Hepatocyte (in vitro differentiated cells): ENCODE measurements around the gene CCDC102B. TPM values are rescaled to one million over a fixed set of nuclear protein-coding genes. Genes with fewer than 3 reads are reported as not detected.

Experiments
- DNase-seq: peaks from one replicate; pipeline ENCODE4 v3.0.0-alpha.2; 2016; ENCODE audit warnings: low spot score
- H2AFZ ChIP-seq: fragments of 200-600 bp; sonication (generic); 2 replicates; pipeline ENCODE4 v1.6.0; 2016; ENCODE audit warnings: antibody characterized with exemption, mild to moderate bottlenecking
- H3K27ac ChIP-seq: fragments of 200-600 bp; sonication (generic); 2 replicates; pipeline ENCODE4 v1.5.1; 2016; ENCODE audit warnings: mild to moderate bottlenecking
- H3K27me3 ChIP-seq: fragments of 200-600 bp; sonication (generic); 2 replicates; pipeline ENCODE4 v1.6.1; 2016
- H3K36me3 ChIP-seq: fragments of 200-600 bp; sonication (generic); replicated peaks from 2 replicates; pipeline ENCODE4 v1.5.1; 2016; ENCODE audit warnings: low read depth; ENCODE audit not compliant: insufficient read depth
- H3K4me1 ChIP-seq: fragments of 200-600 bp; sonication (generic); 2 replicates; pipeline ENCODE4 v1.5.1; 2016; ENCODE audit warnings: mild to moderate bottlenecking, moderate library complexity; ENCODE audit not compliant: insufficient read depth
- H3K4me2 ChIP-seq: fragments of 200-600 bp; sonication (generic); 2 replicates; pipeline ENCODE4 v1.6.0; 2016
- H3K4me3 ChIP-seq: fragments of 200-600 bp; sonication (generic); 2 replicates; pipeline ENCODE4 v1.5.1; 2016; ENCODE audit warnings: mild to moderate bottlenecking
- H3K79me2 ChIP-seq: fragments of 200-600 bp; sonication (generic); 2 replicates; pipeline ENCODE4 v1.6.0; 2017; ENCODE audit warnings: mild to moderate bottlenecking
- H3K9me2 ChIP-seq: fragments of 200-600 bp; sonication (generic); replicated peaks from 2 replicates; pipeline ENCODE4 v1.6.0; 2017; ENCODE audit warnings: mild to moderate bottlenecking; ENCODE audit not compliant: insufficient read depth
- H3K9me3 ChIP-seq: fragments of 200-600 bp; sonication (generic); 2 replicates; pipeline ENCODE4 v1.5.1; 2016; ENCODE audit warnings: low read depth, mild to moderate bottlenecking
- H4K20me1 ChIP-seq: fragments of 200-600 bp; sonication (generic); 2 replicates; pipeline ENCODE4 v1.6.0; 2016; ENCODE audit warnings: mild to moderate bottlenecking; ENCODE audit not compliant: insufficient read depth, poor library complexity, severe bottlenecking
- CTCF ChIP-seq: fragments of 200-600 bp; sonication (generic); IDR thresholded peaks from 2 replicates; pipeline ENCODE4 v1.5.1; 2016; ENCODE audit warnings: antibody characterized with exemption, mild to moderate bottlenecking; ENCODE audit not compliant: poor library complexity
- EZH2 ChIP-seq: fragments of 200-600 bp; sonication (generic); IDR thresholded peaks from 2 replicates; pipeline ENCODE4 v1.6.1; 2016; ENCODE audit warnings: antibody characterized with exemption, mild to moderate bottlenecking, borderline replicate concordance
- EZH2phosphoT487 ChIP-seq: fragments of 200-600 bp; sonication (generic); IDR thresholded peaks from one replicate; pipeline ENCODE4 v1.6.1; 2018; ENCODE audit warnings: antibody characterized with exemption, mild to moderate bottlenecking, low read depth, moderate library complexity; ENCODE audit not compliant: unreplicated experiment, severe bottlenecking
- WGBS: methylation state at CpG from one replicate; pipeline ENCODE4 v1.1.6; 2016; ENCODE audit warnings: low lambda C conversion rate; ENCODE audit errors: missing lambda C conversion rate; 5-methylcytosine and 5-hydroxymethylcytosine counted together
- polyA plus RNA-seq: library from polyadenylated mRNA; unstranded; fragments of >200 nt; fragmentation: Nextera tagmentation; extraction: Ambion mirVana; gene quantifications from 2 replicates; pipeline ENCODE4 v1.2.1, GENCODE V29; 2016
- total RNA-seq: library from RNA; depleted of rRNA; stranded (reverse); fragments of >200 nt; gene quantifications from 2 replicates; pipeline ENCODE4 v1.2.3, GENCODE V29; 2014

CCDC102B gene
- total and polyA plus RNA-seq, 2 experiments from 2014 or later: 2.8 to 5.4 TPM

- Histone ChIP-seq H3K27me3 (no peaks in the 10 kb centered on the region), H3K27ac (no peak overlapping the region), H3K4me3 (no peak overlapping the region), H4K20me1 (no peaks in the 10 kb centered on the region), H3K79me2 (no peaks in the 10 kb centered on the region), H3K9me2 (no peaks in the 10 kb centered on the region), H3K4me1 (no peaks in the 10 kb centered on the region), H2AFZ (no peak overlapping the region), H3K9me3 (no peaks in the 10 kb centered on the region), H3K4me2 (no peak overlapping the region), H3K36me3 (no peaks in the 10 kb centered on the region)
- TF ChIP-seq EZH2: no peak
- no peak for TF ChIP-seq EZH2phosphoT487
- no peak for TF ChIP-seq CTCF
- WGBS: 87% methylated on average over 2 of the region's 2 CpGs
- no peak for DNase-seq
Observed at GRCh38 chr18:68764016-68764415, 33.9 kb upstream of the CCDC102B start.

GRCh38 chr18:68766433-68766832, 31.4 kb upstream of the CCDC102B start:
- H3K27ac ChIP-seq: no peak overlapping the region
- H3K4me3 ChIP-seq: no peak overlapping the region
- no peak overlapping the region for H3K4me2 ChIP-seq
- no peaks in the 10 kb centered on the region for H3K27me3 ChIP-seq
- H3K9me3 ChIP-seq: no peaks in the 10 kb centered on the region
- DNase-seq: no peak
- H2AFZ ChIP-seq: no peak overlapping the region
- no peaks in the 10 kb centered on the region for H3K79me2 ChIP-seq
- H3K4me1 ChIP-seq: no peaks in the 10 kb centered on the region
- no peaks in the 10 kb centered on the region for H3K9me2 ChIP-seq
- WGBS: 84% methylated on average over 2 of the region's 2 CpGs
- no peaks in the 10 kb centered on the region for H4K20me1 ChIP-seq
- H3K36me3 ChIP-seq: no peaks in the 10 kb centered on the region
- no peak for TF ChIP-seq EZH2
- no peak for TF ChIP-seq EZH2phosphoT487
- TF ChIP-seq CTCF: no peak

GRCh38 chr18:68769461-68769860, 28.4 kb upstream of the CCDC102B start:
- WGBS: 89% methylated on average over 3 of the region's 3 CpGs
- no peaks in the 10 kb centered on the region for H3K79me2 ChIP-seq
- H3K27me3 ChIP-seq: no peaks in the 10 kb centered on the region
- no peaks in the 10 kb centered on the region for H3K9me2 ChIP-seq
- no peak for DNase-seq
- H3K4me2 ChIP-seq: no peak overlapping the region
- TF ChIP-seq EZH2phosphoT487 (no peak), CTCF (no peak), EZH2 (no peak)
- H3K4me1 ChIP-seq: no peaks in the 10 kb centered on the region
- no peak overlapping the region for H3K4me3 ChIP-seq
- H3K36me3 ChIP-seq: no peaks in the 10 kb centered on the region
- H3K27ac ChIP-seq: no peak overlapping the region
- no peak overlapping the region for H2AFZ ChIP-seq
- H3K9me3 ChIP-seq: no peaks in the 10 kb centered on the region
- H4K20me1 ChIP-seq: no peaks in the 10 kb centered on the region

GRCh38 chr18:68772268-68772667, 25.6 kb upstream of the CCDC102B start:
- Histone ChIP-seq H2AFZ (no peak overlapping the region), H3K9me3 (no peaks in the 10 kb centered on the region), H3K36me3 (no peaks in the 10 kb centered on the region), H3K79me2 (no peaks in the 10 kb centered on the region), H3K4me1 (no peaks in the 10 kb centered on the region), H3K4me3 (no peak overlapping the region), H4K20me1 (no peaks in the 10 kb centered on the region), H3K4me2 (no peak overlapping the region), H3K9me2 (no peaks in the 10 kb centered on the region), H3K27me3 (no peaks in the 10 kb centered on the region), H3K27ac (no peak overlapping the region)
- TF ChIP-seq EZH2 (no peak), CTCF (no peak), EZH2phosphoT487 (no peak)
- DNase-seq: no peak
- WGBS: 80% methylated on average over 2 of the region's 2 CpGs
